GM21717 (cell line): ENCODE measurements around the gene CAPN12.

Source experiments
- ATAC-seq: cut with Tn5 transposase; IDR thresholded peaks from one replicate; pipeline ENCODE4 v1.9.1; 2021; ENCODE audit warnings: mild to moderate bottlenecking, moderate library complexity; ENCODE audit not compliant: unreplicated experiment

Gene CAPN12

GRCh38 chr19:38739440-38740256 is 4.6 kb downstream of the CAPN12 start:
- no peak for ATAC-seq

DNA sequence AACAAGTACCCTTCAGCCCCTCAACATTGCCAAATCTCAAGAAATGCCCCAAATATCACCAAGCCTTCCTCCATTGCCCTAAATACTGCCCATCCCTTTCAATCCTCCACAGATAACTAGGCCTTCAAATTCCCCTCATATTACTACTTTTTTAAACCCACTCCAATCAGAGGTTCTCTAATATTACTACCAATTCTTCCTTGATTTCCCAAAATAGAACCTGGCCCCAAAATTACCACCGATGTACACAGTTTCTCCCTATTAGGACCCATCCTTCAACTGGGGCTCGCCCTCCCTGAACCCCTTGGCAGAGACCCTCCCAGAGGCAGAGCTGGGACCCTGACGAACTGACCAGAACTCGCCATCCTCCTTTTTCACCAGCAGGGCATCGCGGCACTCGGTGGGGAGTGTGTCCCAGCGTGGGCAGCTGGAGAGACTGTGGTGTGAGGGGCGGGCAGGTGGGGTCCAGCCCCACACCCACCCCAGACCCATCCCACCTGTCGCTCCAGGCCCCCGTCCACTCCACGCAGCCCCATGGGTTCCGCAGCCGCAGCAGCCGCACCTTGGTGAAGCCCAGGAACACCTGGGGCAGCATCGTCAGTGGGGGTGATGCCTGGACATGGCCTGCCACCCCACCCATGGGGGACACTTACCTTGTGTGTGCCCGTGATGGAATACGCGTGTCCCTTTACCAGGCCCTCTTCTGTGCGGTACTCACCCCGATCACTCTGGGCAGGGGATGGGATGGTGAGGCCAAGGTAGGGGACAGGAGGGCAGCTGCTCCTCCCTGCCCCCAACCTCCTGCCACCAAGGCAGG is 6.1 kb downstream of the CAPN12 start:
- ATAC-seq = no peak

DNA sequence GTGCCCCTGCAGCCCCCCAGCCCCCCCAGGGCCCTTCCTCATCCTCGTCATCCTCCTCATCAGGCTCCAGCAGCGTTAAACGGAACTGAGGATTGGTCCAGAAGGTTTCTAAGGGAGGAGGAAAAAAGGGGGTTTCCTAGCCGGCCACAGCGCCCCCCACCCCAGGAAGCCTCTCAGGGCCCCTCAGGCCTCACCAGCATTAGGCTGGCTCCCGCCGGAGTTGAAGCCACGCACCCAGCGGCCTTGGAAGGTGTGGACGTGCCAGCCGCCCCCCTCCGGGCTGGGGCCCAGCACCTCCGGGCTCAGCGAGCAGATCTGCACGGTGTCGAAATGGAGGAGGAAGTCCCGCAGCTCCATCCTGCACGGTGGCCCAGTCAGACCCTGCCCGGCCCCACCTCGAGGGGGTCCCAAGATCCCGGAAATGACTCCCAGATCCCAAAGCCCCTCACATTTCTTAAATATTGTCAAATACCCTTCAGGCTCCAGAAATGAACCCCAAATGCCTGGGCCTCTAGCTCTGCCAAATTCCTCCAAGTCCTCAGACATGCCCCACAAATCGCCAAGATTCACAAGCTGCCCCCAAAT is 6.9 kb downstream of the CAPN12 start:
- no peak for ATAC-seq

GRCh38 chr19:38736413-38737280 is 7.6 kb downstream of the CAPN12 start:
- no peak for ATAC-seq

GRCh38 chr19:38736036-38736412 is 8.2 kb downstream of the CAPN12 start:
- no peak for ATAC-seq

DNA sequence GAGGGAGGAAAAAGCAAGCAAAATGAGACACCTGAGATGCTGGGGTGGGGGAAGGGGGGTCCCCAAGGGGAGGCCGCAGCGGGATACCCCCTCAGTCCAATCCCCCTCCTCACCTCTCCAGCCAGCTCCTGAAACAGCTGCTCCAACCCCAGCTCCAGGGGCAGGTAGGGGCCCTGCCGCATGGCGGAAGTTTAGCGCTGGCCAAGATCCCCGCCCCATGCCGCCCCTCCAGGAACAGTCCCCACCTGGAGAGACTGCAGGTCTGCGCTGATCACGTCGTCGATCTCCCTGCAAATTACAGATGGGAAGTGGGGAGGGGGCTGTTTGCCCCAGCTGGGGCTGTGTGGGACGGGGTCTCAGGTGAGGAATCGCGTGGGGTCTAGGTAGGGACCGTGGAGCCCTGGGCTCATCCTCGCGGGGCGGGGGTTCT is 9.0 kb downstream of the CAPN12 start:
- no peak for ATAC-seq

DNA sequence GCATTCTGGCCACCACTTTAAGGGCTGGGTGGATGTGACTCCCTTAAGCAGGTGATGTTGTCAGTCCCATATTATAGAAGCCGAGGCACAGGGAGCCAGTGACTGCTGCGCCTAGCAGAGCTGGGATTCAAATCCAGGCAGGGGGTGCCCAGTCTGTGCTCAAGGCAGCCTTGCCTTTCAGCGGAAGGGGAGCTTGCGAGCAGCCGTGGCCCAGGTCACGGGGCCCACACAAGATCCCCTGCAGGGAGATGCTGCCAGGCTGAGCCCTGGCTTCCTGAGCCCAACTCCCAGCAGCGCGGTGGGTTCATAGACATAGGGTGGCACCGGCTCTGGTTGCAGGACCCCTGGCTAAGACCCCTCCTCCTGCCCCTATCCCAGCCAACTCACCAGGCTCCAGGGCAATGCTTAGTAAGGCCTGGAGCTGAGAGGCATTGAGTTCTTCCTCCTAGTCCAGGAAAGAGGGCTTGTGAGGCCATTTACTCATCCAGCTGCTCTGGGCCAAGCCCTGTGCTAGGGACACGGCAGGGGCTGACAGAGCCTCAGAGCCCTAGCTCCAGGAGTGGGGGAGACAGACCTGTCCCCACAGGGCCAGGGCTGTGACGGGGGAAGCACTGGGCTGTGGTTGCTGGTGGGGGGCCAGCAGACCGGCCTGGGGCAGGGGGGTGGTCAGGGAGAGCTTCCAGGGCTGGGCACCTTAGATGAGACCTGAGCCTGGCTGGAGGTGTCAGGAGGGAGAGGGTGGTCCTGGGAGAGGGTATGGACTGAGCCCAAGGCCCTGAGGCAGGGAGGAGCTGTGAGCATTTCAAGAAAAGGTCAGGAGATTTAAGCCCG is 9.6 kb downstream of the CAPN12 start:
- ATAC-seq = no peak

DNA sequence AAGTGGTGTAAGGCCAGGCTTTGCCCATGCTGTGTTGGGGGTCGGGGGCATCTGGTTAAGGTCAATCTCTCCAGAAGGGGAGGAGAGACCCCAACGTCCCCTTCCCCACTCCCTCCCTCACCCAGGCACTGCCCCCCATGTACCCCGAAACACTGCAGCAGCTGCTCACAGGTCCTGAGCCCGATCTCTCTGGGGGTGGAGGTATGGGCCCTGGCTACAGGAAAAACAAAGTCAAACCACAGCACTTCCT is 10.2 kb downstream of the CAPN12 start:
- ATAC-seq = no peak

GRCh38 chr19:38733493-38734175 is 10.6 kb downstream of the CAPN12 start:
- no peak for ATAC-seq

DNA sequence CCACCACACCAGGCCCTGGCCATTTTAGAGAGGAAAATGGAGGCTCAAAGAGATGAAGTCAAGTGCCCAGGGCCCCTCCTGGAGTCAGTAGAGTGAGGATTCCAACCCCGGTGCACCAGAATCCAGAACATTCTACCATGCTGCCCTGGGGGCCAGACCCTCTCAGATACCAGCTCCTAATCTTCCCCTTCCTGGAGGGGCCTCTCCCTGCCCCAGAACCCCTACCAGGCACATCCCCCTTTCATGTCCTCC is 11.1 kb downstream of the CAPN12 start:
- ATAC-seq = no peak

- no peak for ATAC-seq
Observed at GRCh38 chr19:38731654-38732301, 12.5 kb downstream of the CAPN12 start.

DNA sequence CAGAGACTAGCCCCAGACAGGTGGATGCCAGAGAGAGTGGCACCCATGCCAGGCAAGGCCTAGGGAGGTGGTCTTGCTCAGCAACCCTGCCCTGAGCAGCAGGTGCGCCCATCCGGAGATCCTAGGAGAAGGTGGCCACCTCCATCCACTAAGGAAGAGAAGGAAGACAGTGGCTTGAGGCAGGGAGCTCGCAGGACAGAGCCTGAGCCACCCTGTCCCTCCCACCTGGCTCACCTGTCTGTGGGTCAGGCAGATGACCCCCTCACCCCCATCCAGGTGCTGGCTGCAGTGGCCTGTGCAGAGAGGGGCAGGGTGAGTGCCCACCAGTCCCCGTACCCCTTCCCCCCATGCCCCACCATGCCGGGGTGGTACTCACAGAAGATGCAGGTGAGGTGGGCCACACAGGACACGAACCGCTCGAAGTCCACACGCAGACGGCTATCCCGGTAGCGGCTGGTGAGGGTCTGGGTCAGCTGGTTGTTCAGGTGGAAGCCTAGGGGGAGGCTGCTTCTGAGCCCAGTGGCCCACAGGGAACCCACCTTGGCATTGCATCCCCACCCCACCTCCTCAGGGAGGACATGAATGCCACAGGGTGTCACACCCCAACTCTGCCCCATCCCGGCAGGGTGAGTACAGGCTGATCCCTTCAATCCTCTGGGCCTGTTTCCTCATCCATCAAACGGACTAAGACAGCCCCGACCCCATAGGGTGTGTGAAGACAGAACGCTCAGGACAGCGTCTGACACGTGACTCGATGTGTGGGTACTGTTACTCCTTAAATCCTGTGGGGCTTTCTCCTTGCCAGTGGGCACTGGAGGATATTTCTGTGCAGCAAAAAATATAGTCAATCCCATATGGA is 13.3 kb downstream of the CAPN12 start:
- ATAC-seq = no peak

DNA sequence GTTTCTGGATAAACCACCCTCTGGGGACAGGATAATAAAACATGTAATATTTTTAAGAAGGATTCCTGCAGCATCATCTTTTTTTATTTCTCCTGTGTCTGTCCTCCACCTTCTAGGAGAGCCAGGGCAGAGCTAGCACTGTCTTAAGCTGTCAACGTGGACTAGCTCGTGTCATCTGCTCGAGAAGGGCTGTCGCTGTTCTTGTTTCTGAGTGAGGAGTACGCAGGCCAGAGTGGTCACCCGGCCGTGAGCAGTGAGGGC is 13.9 kb downstream of the CAPN12 start:
- no peak for ATAC-seq

DNA sequence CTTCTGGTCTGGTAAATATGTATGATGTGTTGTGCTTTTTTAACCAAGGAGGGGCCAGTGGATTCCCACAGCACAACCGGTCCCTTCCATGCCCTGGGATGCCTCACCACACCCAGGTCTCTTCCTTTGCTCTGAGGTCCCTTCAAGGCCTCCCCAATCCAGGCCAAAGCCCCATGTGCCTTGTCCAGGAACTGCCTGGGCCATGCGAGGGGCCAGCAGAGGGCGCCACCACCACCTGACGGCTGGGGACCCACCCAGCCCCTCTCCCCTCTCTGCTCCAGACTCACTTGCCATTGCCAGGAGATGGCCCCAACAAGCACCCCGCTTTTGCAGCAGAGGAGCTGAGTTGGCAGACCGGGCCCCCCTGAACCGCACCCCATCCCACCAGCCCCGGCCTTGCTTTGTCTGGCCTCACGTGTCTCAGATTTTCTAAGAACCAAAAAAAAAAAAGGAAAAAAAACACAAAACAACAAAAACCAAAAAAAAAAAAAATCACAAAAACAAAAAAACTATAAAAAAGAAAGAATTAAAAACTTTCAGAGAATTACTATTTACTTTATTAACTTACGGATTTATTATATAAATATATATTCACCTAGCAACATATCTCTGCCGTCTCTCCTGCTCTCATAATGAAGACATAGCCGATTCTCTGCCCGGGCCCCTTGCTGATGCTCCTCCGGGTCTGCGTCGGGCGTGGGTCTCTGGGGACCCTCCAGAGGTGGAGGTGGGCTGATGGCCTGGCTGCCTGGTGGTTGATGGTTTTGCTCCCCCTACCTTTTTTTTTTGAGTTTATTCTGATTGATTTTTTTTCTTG is 14.4 kb downstream of the CAPN12 start:
- no peak for ATAC-seq

GRCh38 chr19:38728752-38729541 is 15.3 kb downstream of the CAPN12 start:
- ATAC-seq = no peak

- ATAC-seq = no peak
Observed at GRCh38 chr19:38727868-38728660, 16.2 kb downstream of the CAPN12 start.
